Progenitor cell of endocrine pancreas (in vitro differentiated cells): ENCODE measurements around the gene ZDHHC18. TPM values are rescaled to one million over a fixed set of nuclear protein-coding genes. Genes with fewer than 3 reads are reported as not detected.
A peak's percentile ranks its signal among the peaks of the same experiment; 100 is the strongest.

Experiments used
- DNase-seq: peaks from one replicate; pipeline ENCODE4 v3.0.0; 2021; ENCODE audit warnings: low spot score; ENCODE audit not compliant: unreplicated experiment
- H3K27ac Mint-ChIP-seq: 2 replicates; pipeline ENCODE4 v1.8.0; 2021; ENCODE audit warnings: mild to moderate bottlenecking, moderate library complexity, mixed read lengths
- H3K27me3 Mint-ChIP-seq: 2 replicates; pipeline ENCODE4 v1.8.0; 2021; ENCODE audit warnings: mixed read lengths
- H3K36me3 Mint-ChIP-seq: 2 replicates; pipeline ENCODE4 v1.8.0; 2022; ENCODE audit warnings: mixed read lengths; ENCODE audit not compliant: insufficient read depth
- H3K4me1 Mint-ChIP-seq: 2 replicates; pipeline ENCODE4 v1.8.0; 2021; ENCODE audit warnings: low read depth, mixed read lengths
- H3K4me3 Mint-ChIP-seq: 2 replicates; pipeline ENCODE4 v1.8.0; 2021; ENCODE audit warnings: low read depth, mild to moderate bottlenecking, moderate library complexity, mixed read lengths
- H3K9me3 Mint-ChIP-seq: 2 replicates; pipeline ENCODE4 v1.8.0; 2021; ENCODE audit warnings: low read depth, mixed read lengths
- total RNA-seq: library from RNA; stranded (reverse); gene quantifications from 2 replicates; pipeline ENCODE4 v1.2.1, GENCODE V29; 2021
- TF ChIP-seq, protein P1 (sequence below): fragments of 200-600 bp; sonication (generic); IDR thresholded peaks from one replicate; pipeline ENCODE4 v1.5.0; 2021; ENCODE audit warnings: antibody characterized with exemption, mild to moderate bottlenecking; ENCODE audit not compliant: unreplicated experiment

ZDHHC18 gene
- total RNA-seq, 1 donor from 2014 or later: 26.1 TPM

GRCh38 chr1:26856181-26856580, 29.7 kb downstream of the ZDHHC18 start:
- Mint-ChIP-seq H3K4me3 (no peak overlapping the region), H3K36me3 (peaks cover 14% of the 10 kb centered on the region), H3K27me3 (no peaks in the 10 kb centered on the region), H3K4me1 (no peaks in the 10 kb centered on the region), H3K9me3 (no peaks in the 10 kb centered on the region), H3K27ac (no peak overlapping the region)
- TF ChIP-seq, protein P1, sequence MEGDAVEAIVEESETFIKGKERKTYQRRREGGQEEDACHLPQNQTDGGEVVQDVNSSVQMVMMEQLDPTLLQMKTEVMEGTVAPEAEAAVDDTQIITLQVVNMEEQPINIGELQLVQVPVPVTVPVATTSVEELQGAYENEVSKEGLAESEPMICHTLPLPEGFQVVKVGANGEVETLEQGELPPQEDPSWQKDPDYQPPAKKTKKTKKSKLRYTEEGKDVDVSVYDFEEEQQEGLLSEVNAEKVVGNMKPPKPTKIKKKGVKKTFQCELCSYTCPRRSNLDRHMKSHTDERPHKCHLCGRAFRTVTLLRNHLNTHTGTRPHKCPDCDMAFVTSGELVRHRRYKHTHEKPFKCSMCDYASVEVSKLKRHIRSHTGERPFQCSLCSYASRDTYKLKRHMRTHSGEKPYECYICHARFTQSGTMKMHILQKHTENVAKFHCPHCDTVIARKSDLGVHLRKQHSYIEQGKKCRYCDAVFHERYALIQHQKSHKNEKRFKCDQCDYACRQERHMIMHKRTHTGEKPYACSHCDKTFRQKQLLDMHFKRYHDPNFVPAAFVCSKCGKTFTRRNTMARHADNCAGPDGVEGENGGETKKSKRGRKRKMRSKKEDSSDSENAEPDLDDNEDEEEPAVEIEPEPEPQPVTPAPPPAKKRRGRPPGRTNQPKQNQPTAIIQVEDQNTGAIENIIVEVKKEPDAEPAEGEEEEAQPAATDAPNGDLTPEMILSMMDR: no peak
- no peak for DNase-seq

GRCh38 chr1:26856604-26857469, 30.3 kb downstream of the ZDHHC18 start:
- Mint-ChIP-seq H3K27me3 (no peaks in the 10 kb centered on the region), H3K27ac (peak overlapping the region; percentile 72), H3K36me3 (peaks cover 12% of the 10 kb centered on the region), H3K9me3 (no peaks in the 10 kb centered on the region), H3K4me1 (no peaks in the 10 kb centered on the region), H3K4me3 (no peak overlapping the region)
- TF ChIP-seq, protein P1: no peak
- no peak for DNase-seq

GRCh38 chr1:26857473-26858060, 31.1 kb downstream of the ZDHHC18 start:
- no peak for DNase-seq
- TF ChIP-seq, protein P1: no peak
- Mint-ChIP-seq H3K4me3 (no peak overlapping the region), H3K4me1 (no peaks in the 10 kb centered on the region), H3K27ac (no peak overlapping the region), H3K36me3 (peaks cover 10% of the 10 kb centered on the region), H3K27me3 (no peaks in the 10 kb centered on the region), H3K9me3 (no peaks in the 10 kb centered on the region)

- Mint-ChIP-seq H3K9me3 (no peaks in the 10 kb centered on the region), H3K36me3 (peaks cover 5% of the 10 kb centered on the region), H3K4me1 (no peaks in the 10 kb centered on the region), H3K27me3 (peaks cover 2% of the 10 kb centered on the region), H3K4me3 (no peak overlapping the region), H3K27ac (no peak overlapping the region)
- TF ChIP-seq, protein P1: no peak
- no peak for DNase-seq
These were observed 31.7 kb downstream of the ZDHHC18 start for GRCh38 chr1:26858160-26858559.

DNA sequence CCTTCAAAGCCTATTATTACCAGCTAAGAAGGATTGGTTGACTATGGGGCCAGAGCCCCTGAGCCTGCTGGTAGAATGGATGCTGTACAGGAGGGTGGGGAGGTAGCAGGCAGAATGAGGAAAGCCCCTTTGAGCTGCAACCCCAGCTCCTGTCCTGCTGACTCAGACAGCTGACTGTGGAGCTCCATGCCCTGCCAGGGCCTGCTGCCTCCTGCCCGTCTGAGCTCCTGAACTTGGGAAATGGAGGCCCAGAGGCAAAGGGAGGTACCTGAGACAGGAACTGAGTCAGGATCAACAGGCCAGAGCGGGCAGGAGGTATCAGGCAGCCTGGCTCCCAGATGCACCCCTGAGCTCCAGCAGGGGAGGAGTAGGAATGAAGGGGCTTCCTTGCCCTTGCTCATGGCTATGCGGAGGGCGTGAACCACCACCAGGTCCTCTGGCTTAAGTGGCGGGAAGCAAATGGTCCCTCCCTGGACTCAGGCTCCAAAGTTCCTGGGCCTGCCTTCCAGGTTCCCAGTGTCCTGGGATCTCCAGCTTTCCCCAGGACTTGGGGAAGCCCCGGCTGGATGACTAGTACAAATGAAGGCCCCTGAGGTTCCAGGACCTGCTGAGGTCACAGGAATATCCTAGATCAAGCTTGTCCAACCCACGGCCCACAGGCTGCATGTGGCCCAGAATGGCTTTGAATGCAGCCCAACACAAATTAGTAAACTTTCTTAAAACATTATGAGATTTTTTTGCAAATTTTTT, 32.6 kb downstream of the ZDHHC18 start:
- Mint-ChIP-seq H3K4me1 (peaks cover under 1% of the 10 kb centered on the region), H3K27me3 (peaks cover 3% of the 10 kb centered on the region), H3K36me3 (peaks cover 3% of the 10 kb centered on the region), H3K4me3 (no peak overlapping the region), H3K9me3 (no peaks in the 10 kb centered on the region), H3K27ac (no peak overlapping the region)
- DNase-seq: no peak
- TF ChIP-seq, protein P1: no peak
